ENCODE measurements around the gene C20orf144.

GRCh38 chr20:33677991-33678702 is 16.0 kb downstream of the C20orf144 start:
- TF ChIP-seq CTCF (IDR thresholded peaks at IDR 0.05), result no peak
- no peak for TF ChIP-seq POLR2A (IDR thresholded peaks at IDR 0.05; ENCODE audit: low read depth)

Data from esophagus muscularis mucosa (tissue), 3 donors.